ENCODE measurements around the gene PDE3B.

GRCh38 chr11:14687456-14687855 lies 43.9 kb downstream of the PDE3B start:
- no peak for TF ChIP-seq CTCF (IDR thresholded peaks at IDR 0.05)
- TF ChIP-seq POLR2A (IDR thresholded peaks at IDR 0.05) = no peak

Measured in testis (tissue), 2 donors.